Activated B cell treated with CpG ODN at 0.5 μM for 24 hours (primary cell): Measurements from ENCODE around the gene STEEP1. TPM values are rescaled to one million over a fixed set of nuclear protein-coding genes. Genes with fewer than 3 reads are reported as not detected.
A peak's percentile ranks its signal among the peaks of the same experiment; 100 is the strongest.

Source experiments
- ATAC-seq: fragments of 200-7000 bp; cut with Tn5 transposase; one replicate; pipeline ENCODE4 v1.10.0; 2021; ENCODE audit warnings: low read depth, mild to moderate bottlenecking, moderate library complexity
- CTCF ChIA-PET: fragments of 350-600 bp; sonication (Branson Sonifier 250); formaldehyde crosslinking; loops from one replicate; lab custom pipeline; 2021; ENCODE audit warnings: antibody characterized with exemption; lab: Charles Lee
- POLR2A ChIA-PET: fragments of 350-600 bp; sonication (Branson Sonifier 250); formaldehyde crosslinking; loops from one replicate; lab custom pipeline; 2021; ENCODE audit warnings: antibody characterized with exemption; lab: Charles Lee
- DNase-seq: peaks from one replicate; pipeline ENCODE4 v3.0.0; 2022
- H3K27ac Mint-ChIP-seq: one replicate; pipeline ENCODE4 v1.8.0; 2020; ENCODE audit warnings: mixed read lengths
- H3K27me3 Mint-ChIP-seq: one replicate; pipeline ENCODE4 v1.8.0; 2021; ENCODE audit warnings: mixed read lengths
- H3K36me3 Mint-ChIP-seq: one replicate; pipeline ENCODE4 v1.8.0; 2021; ENCODE audit warnings: low read depth, mixed read lengths
- H3K4me1 Mint-ChIP-seq: one replicate; pipeline ENCODE4 v1.8.0; 2021; ENCODE audit warnings: mixed read lengths
- H3K4me3 Mint-ChIP-seq: one replicate; pipeline ENCODE4 v1.8.0; 2020; ENCODE audit warnings: mild to moderate bottlenecking, mixed read lengths
- H3K9me3 Mint-ChIP-seq: one replicate; pipeline ENCODE4 v1.8.0; 2020; ENCODE audit warnings: mixed read lengths
- intact Hi-C: fragments of 100-400 bp; cut with micrococcal nuclease; formaldehyde crosslinking; loops from one replicate; pipeline ENCODE4 v1.15.1; 2024
- total RNA-seq: library from RNA; stranded (reverse); gene quantifications from 2 replicates; pipeline ENCODE4 v1.2.3, GENCODE V29; 2022
- TF ChIP-seq, protein P1 (sequence below): fragments of 200-600 bp; IDR thresholded peaks from one replicate; pipeline ENCODE4 v1.8.0; 2022; ENCODE audit warnings: antibody characterized with exemption, mild to moderate bottlenecking

STEEP1 gene
- total RNA-seq, 1 donor from 2014 or later = 32.0 TPM

DNA sequence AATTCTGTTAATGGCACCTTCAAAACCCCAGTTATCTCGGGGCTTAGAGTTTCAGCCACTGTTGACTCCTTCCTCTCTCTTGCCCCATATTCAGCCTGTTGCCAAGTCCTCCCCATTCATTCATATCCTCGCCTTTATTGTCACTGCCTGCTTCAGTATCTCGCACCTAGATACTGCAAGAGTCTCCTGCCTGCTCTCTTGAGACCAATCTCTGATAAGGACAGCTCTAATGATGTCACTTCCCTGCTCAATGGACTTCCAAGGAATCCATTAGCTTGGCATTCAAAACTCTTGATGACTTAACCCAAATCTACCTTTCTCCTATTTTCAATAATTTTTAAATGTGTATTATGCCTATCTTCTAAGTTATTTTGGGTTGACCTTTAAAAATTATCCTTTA is 8.0 kb upstream of the STEEP1 start:
- TF ChIP-seq, protein P1, sequence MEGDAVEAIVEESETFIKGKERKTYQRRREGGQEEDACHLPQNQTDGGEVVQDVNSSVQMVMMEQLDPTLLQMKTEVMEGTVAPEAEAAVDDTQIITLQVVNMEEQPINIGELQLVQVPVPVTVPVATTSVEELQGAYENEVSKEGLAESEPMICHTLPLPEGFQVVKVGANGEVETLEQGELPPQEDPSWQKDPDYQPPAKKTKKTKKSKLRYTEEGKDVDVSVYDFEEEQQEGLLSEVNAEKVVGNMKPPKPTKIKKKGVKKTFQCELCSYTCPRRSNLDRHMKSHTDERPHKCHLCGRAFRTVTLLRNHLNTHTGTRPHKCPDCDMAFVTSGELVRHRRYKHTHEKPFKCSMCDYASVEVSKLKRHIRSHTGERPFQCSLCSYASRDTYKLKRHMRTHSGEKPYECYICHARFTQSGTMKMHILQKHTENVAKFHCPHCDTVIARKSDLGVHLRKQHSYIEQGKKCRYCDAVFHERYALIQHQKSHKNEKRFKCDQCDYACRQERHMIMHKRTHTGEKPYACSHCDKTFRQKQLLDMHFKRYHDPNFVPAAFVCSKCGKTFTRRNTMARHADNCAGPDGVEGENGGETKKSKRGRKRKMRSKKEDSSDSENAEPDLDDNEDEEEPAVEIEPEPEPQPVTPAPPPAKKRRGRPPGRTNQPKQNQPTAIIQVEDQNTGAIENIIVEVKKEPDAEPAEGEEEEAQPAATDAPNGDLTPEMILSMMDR = no peak
- DNase-seq (no peak), ATAC-seq (no peak)
- no peaks in the 10 kb centered on the region for H3K27me3 Mint-ChIP-seq
- peak overlapping the region; percentile 93 for H3K4me3 Mint-ChIP-seq
- no peaks in the 10 kb centered on the region for H3K9me3 Mint-ChIP-seq
- POLR2A ChIA-PET = interaction anchor here (1.5 to 2.9 kb wide), 8 partner anchors 8 to 218 kb away, joined by 3 to 48 read pairs (median 18); partner anchors contain the start of genes NKRF, RPL39, SOWAHD and STEEP1
- intact Hi-C loops = no loop called here
- peaks cover 11% of the 10 kb centered on the region for H3K36me3 Mint-ChIP-seq
- CTCF ChIA-PET = interaction anchor here (1.1 kb wide), 1 partner anchor 57 kb away, joined by 6 read pairs; no protein-coding TSS in a partner anchor
- H3K4me1 Mint-ChIP-seq = peaks cover 27% of the 10 kb centered on the region
- no peak overlapping the region for H3K27ac Mint-ChIP-seq

DNA sequence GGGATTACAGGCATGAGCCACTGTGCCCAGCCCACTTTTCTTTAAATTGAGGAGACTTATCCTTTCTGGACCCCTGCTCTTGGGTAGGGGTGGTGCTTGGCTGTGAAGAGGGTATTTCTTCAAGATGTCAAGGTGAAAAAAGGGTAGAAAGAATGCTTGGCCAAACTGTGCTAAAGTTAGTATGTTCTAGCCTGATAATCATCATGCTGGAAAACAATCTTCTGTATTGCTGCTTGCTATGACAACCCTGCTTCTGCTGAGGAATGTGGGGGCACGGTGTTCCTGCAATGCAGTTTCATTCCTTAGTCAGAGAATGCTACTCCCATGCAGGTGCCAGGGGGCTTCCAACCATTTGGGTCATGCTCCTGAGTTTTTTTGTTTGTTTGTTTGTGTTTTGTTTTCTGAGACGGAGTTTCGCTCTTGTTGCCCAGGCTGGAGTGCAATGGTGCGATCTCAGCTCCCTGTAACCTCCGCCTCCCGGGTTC is 5.2 kb upstream of the STEEP1 start:
- Mint-ChIP-seq H3K27ac (no peak overlapping the region), H3K27me3 (no peaks in the 10 kb centered on the region), H3K9me3 (no peaks in the 10 kb centered on the region), H3K4me3 (no peak overlapping the region), H3K4me1 (peaks cover 10% of the 10 kb centered on the region), H3K36me3 (peaks cover 3% of the 10 kb centered on the region)
- TF ChIP-seq, protein P1 = no peak
- ChIA-PET CTCF (no interaction called here), POLR2A (no interaction called here)
- DNase-seq = no peak
- ATAC-seq = no peak
- intact Hi-C loops = no loop called here

DNA sequence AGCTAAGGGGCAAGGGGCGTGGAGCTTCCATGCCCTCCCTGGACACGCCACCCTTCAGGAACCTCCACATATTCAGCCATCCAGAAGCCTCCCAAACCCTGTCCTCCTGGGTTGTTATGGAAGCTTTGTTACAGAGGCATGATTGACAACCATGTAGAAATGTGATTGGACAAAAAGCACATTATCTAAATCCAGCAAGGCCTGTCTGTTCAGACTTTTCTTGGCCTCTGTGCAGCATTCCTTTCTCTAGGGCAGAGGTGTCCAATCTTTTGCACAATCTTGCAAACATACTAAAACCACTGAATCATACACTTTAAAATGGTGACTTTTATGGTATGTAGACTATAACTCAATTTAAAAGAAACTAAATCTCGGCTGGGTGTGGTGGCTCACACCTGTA is 12.7 kb downstream of the STEEP1 start:
- no peak overlapping the region for H3K27ac Mint-ChIP-seq
- peaks cover 33% of the 10 kb centered on the region for H3K4me1 Mint-ChIP-seq
- DNase-seq = no peak
- TF ChIP-seq, protein P1 = no peak
- ChIA-PET POLR2A (no interaction called here), CTCF (no interaction called here)
- H3K9me3 Mint-ChIP-seq = no peaks in the 10 kb centered on the region
- H3K36me3 Mint-ChIP-seq = peaks cover 20% of the 10 kb centered on the region
- no peak overlapping the region for H3K4me3 Mint-ChIP-seq
- no peak for ATAC-seq
- intact Hi-C loops = no loop called here
- no peaks in the 10 kb centered on the region for H3K27me3 Mint-ChIP-seq

- H3K36me3 Mint-ChIP-seq = peaks cover 11% of the 10 kb centered on the region
- peaks cover 34% of the 10 kb centered on the region for H3K4me1 Mint-ChIP-seq
- no peaks in the 10 kb centered on the region for H3K27me3 Mint-ChIP-seq
- peak overlapping the region; percentile 69 for H3K4me3 Mint-ChIP-seq
- DNase-seq = no peak
- ChIA-PET POLR2A (interaction anchor here (0.7 to 3.7 kb wide), 4 partner anchors 25 to 242 kb away, joined by 3 to 25 read pairs (median 7); partner anchors contain the start of genes RPL39 and UBE2A), CTCF (no interaction called here)
- TF ChIP-seq, protein P1 = no peak
- intact Hi-C loops = loop anchor here (2.0 to 5.0 kb wide), 3 partner anchors 15 to 33 kb away; partner anchors contain the start of gene STEEP1
- ATAC-seq = peak; percentile 77
- no peaks in the 10 kb centered on the region for H3K9me3 Mint-ChIP-seq
- H3K27ac Mint-ChIP-seq = peak overlapping the region; percentile 88
Observed at GRCh38 chrX:119549327-119550016, 15.7 kb downstream of the STEEP1 start.

GRCh38 chrX:119541188-119541587 is 24.0 kb downstream of the STEEP1 start:
- ChIA-PET POLR2A (no interaction called here), CTCF (no interaction called here)
- H3K9me3 Mint-ChIP-seq = no peaks in the 10 kb centered on the region
- DNase-seq = no peak
- no peaks in the 10 kb centered on the region for H3K27me3 Mint-ChIP-seq
- H3K4me3 Mint-ChIP-seq = no peak overlapping the region
- no peak for ATAC-seq
- H3K4me1 Mint-ChIP-seq = no peaks in the 10 kb centered on the region
- peaks cover 41% of the 10 kb centered on the region for H3K36me3 Mint-ChIP-seq
- no peak overlapping the region for H3K27ac Mint-ChIP-seq
- TF ChIP-seq, protein P1 = no peak
- intact Hi-C loops = no loop called here
